ENCODE results near the gene NMNAT2. TPM values are rescaled to one million over a fixed set of nuclear protein-coding genes. Genes with fewer than 3 reads are reported as not detected.

The NMNAT2 gene
- total and polyA plus RNA-seq, 2 of the 8 experiments (the other 6 are each of a cell fraction or from before 2014, with no cell fraction given): 6.5 to 20.9 TPM

GRCh38 chr1:183205196-183205781 lies 212.9 kb downstream of the NMNAT2 start:
- Histone ChIP-seq H2BK5ac (ENCODE audit: low read depth, low read length) (no peak overlapping the region), H3K14ac (ENCODE audit: insufficient read length) (no peak overlapping the region), H4K20me1 (replicated peaks in 1 of 2; ENCODE audit: control insufficient read depth in 1 of 2, insufficient read depth in 2 of 2, low read length in 2 of 2) (no peaks in the 10 kb centered on the region), H3K23ac (ENCODE audit: insufficient read length) (no peak overlapping the region), H3K4me3 (ENCODE audit: extremely low read depth in 1 of 4, insufficient read depth in 2 of 4, low read depth in 3 of 4, low read length in 4 of 4) (no peak overlapping the region), H2BK20ac (ENCODE audit: low read length) (no peak overlapping the region), H3K56ac (replicated peaks; ENCODE audit: insufficient read length, low read depth, low read length) (no peak overlapping the region), H3K4me1 (replicated peaks in 1 of 4; ENCODE audit: control insufficient read depth in 3 of 4, insufficient read depth in 4 of 4, low read length in 3 of 4) (no peaks in the 10 kb centered on the region), H2BK15ac (ENCODE audit: low read length) (no peak overlapping the region), H3K79me2 (ENCODE audit: control insufficient read depth in 1 of 2, insufficient read depth in 2 of 2, low read length in 2 of 2) (no peaks in the 10 kb centered on the region), H2AFZ (ENCODE audit: low read length) (no peak overlapping the region), H2AK5ac (ENCODE audit: low read depth, low read length) (no peak overlapping the region), H2BK120ac (replicated peaks; ENCODE audit: low read depth, low read length) (no peak overlapping the region), H3K9me3 (ENCODE audit: insufficient read depth in 2 of 2, low read depth in 1 of 2, low read length in 1 of 2) (no peaks in the 10 kb centered on the region), H4K91ac (replicated peaks; ENCODE audit: insufficient read length, low read length) (no peak overlapping the region), H2BK12ac (ENCODE audit: low read depth, low read length) (no peak overlapping the region), H3K27me3 (replicated peaks in 1 of 4; ENCODE audit: control insufficient read depth in 3 of 4, extremely low read depth in 1 of 4, insufficient read depth in 3 of 4, low read length in 3 of 4) (no peaks in the 10 kb centered on the region), H3K79me1 (ENCODE audit: low read depth, low read length) (no peaks in the 10 kb centered on the region), H3K23me2 (ENCODE audit: low read depth, low read length) (no peaks in the 10 kb centered on the region; the same call in 1 of the 2 replicates), H3K4ac (replicated peaks; ENCODE audit: insufficient read length, low read depth, low read length) (no peak overlapping the region), H3K27ac (ENCODE audit: low read depth, low read length) (no peak overlapping the region), H3K36me3 (ENCODE audit: control insufficient read depth in 2 of 4, insufficient read depth in 4 of 4, low read length in 3 of 4) (no peaks in the 10 kb centered on the region), H4K8ac (ENCODE audit: extremely low read depth, insufficient read depth, low read length) (no peak overlapping the region), H4K5ac (ENCODE audit: insufficient read length, low read depth, low read length) (no peak overlapping the region), H3K9ac (replicated peaks in 1 of 4; ENCODE audit: extremely low read depth in 1 of 4, low read depth in 3 of 4, low read length in 3 of 4) (no peak overlapping the region), H3K18ac (ENCODE audit: extremely low read depth, low read length) (no peak overlapping the region), H3K4me2 (ENCODE audit: insufficient read depth in 1 of 2, low read depth in 2 of 2, low read length in 2 of 2) (no peak overlapping the region)
- POLR2A ChIA-PET (ENCODE audit: partially characterized antibody): no interaction called here
- FAIRE-seq: no peak
- no peak for DNase-seq (ENCODE audit: low read depth in 1 of 2, low spot score in 2 of 2)
- TF ChIP-seq ATF2 (IDR thresholded peaks at IDR 0.05; ENCODE audit: low read length) (no peak), SP1 (IDR thresholded peaks at IDR 0.05; ENCODE audit: low read depth, low read length) (no peak)
- CTCF ChIA-PET (ENCODE audit: partially characterized antibody): interaction anchor here (0.9 to 2.9 kb wide), 6 partner anchors 9 to 101 kb away, joined by 3 to 18 read pairs (median 4); no protein-coding TSS in a partner anchor
- WGBS, 2 experiments (ENCODE audit: extremely low coverage in 1 of 2, insufficient coverage in 1 of 2, insufficient read length in 1 of 2, insufficient replicate concordance in 2 of 2, low coverage in 1 of 2, low lambda C conversion rate in 2 of 2, missing lambda C conversion rate in 1 of 2): 92% methylated on average over 3 of the region's 3 CpGs; no CpG with 5 or more reads in 1 of the 2 experiments
